ENCODE data around the gene MAPK1. TPM values are rescaled to one million over a fixed set of nuclear protein-coding genes. Genes with fewer than 3 reads are reported as not detected.
A peak's percentile ranks its signal among the peaks of the same experiment; 100 is the strongest.

Gene MAPK1
- total RNA-seq, 2 experiments from 2014 or later, result 141 to 144 TPM

GRCh38 chr22:21765909-21766529, 101.4 kb downstream of the MAPK1 start:
- Mint-ChIP-seq H3K27ac (peak overlapping the region; percentile 91), H3K4me1 (ENCODE audit: low read depth) (peaks cover 79% of the 10 kb centered on the region), H3K36me3 (ENCODE audit: low read depth) (peaks cover 85% of the 10 kb centered on the region), H3K9me3 (ENCODE audit: insufficient read depth) (no peaks in the 10 kb centered on the region), H3K4me3 (peak overlapping the region; percentile 46), H3K27me3 (ENCODE audit: low read depth) (no peaks in the 10 kb centered on the region)
- ATAC-seq (no peak), DNase-seq (no peak)
- ChIA-PET POLR2A (interaction anchor here (0.7 to 1.0 kb wide), 2 partner anchors 30 to 346 kb away, joined by 3 to 5 read pairs; no protein-coding TSS in a partner anchor), CTCF (interaction anchor here (1.0 to 2.0 kb wide), 2 partner anchors 9 to 14 kb away, joined by 3 to 6 read pairs; no protein-coding TSS in a partner anchor)

GRCh38 chr22:21764038-21764804, 103.2 kb downstream of the MAPK1 start:
- Mint-ChIP-seq H3K27me3 (ENCODE audit: low read depth) (no peaks in the 10 kb centered on the region), H3K27ac (peak overlapping the region; percentile 79), H3K36me3 (ENCODE audit: low read depth) (peaks cover 79% of the 10 kb centered on the region), H3K4me1 (ENCODE audit: low read depth) (peaks cover 85% of the 10 kb centered on the region), H3K4me3 (no peak overlapping the region), H3K9me3 (ENCODE audit: insufficient read depth) (no peaks in the 10 kb centered on the region)
- CTCF ChIA-PET, result interaction anchor here (2.0 kb wide), 1 partner anchor 11 kb away, joined by 6 read pairs; no protein-coding TSS in a partner anchor
- no peak for ATAC-seq
- no peak for DNase-seq
- POLR2A ChIA-PET, result no interaction called here

GRCh38 chr22:21762712-21763581, 104.5 kb downstream of the MAPK1 start:
- Mint-ChIP-seq H3K27ac (peak overlapping the region; percentile 79), H3K4me1 (ENCODE audit: low read depth) (peaks cover 74% of the 10 kb centered on the region), H3K9me3 (ENCODE audit: insufficient read depth) (no peaks in the 10 kb centered on the region), H3K36me3 (ENCODE audit: low read depth) (peaks cover 79% of the 10 kb centered on the region), H3K4me3 (no peak overlapping the region), H3K27me3 (ENCODE audit: low read depth) (no peaks in the 10 kb centered on the region)
- POLR2A ChIA-PET, result interaction anchor here (0.7 to 1.4 kb wide), 3 partner anchors 27 to 104 kb away, joined by 3 to 6 read pairs (median 4); partner anchors contain the start of genes MAPK1 and YPEL1
- CTCF ChIA-PET, result interaction anchor here (0.7 to 1.4 kb wide), 6 partner anchors 9 to 177 kb away, joined by 3 to 8 read pairs (median 4); no protein-coding TSS in a partner anchor
- DNase-seq (peak; percentile 47), ATAC-seq (peak; percentile 10)

GRCh38 chr22:21761994-21762680, 105.3 kb downstream of the MAPK1 start:
- CTCF ChIA-PET, result interaction anchor here (0.7 to 1.4 kb wide), 10 partner anchors 9 to 210 kb away, joined by 3 to 8 read pairs (median 3); partner anchors contain the start of gene PPM1F
- no peak overlapping the region for H3K4me3 Mint-ChIP-seq
- H3K27me3 Mint-ChIP-seq (ENCODE audit: low read depth), result no peaks in the 10 kb centered on the region
- no peaks in the 10 kb centered on the region for H3K9me3 Mint-ChIP-seq (ENCODE audit: insufficient read depth)
- peaks cover 75% of the 10 kb centered on the region for H3K36me3 Mint-ChIP-seq (ENCODE audit: low read depth)
- peaks cover 67% of the 10 kb centered on the region for H3K4me1 Mint-ChIP-seq (ENCODE audit: low read depth)
- POLR2A ChIA-PET, result interaction anchor here (0.7 to 1.4 kb wide), 3 partner anchors 27 to 105 kb away, joined by 3 to 6 read pairs (median 4); partner anchors contain the start of genes MAPK1 and YPEL1
- DNase-seq (no peak), ATAC-seq (no peak)
- peak overlapping the region; percentile 79 for H3K27ac Mint-ChIP-seq

- Mint-ChIP-seq H3K9me3 (ENCODE audit: insufficient read depth) (no peaks in the 10 kb centered on the region), H3K27ac (no peak overlapping the region), H3K27me3 (ENCODE audit: low read depth) (no peaks in the 10 kb centered on the region), H3K4me3 (no peak overlapping the region), H3K36me3 (ENCODE audit: low read depth) (peaks cover 71% of the 10 kb centered on the region), H3K4me1 (ENCODE audit: low read depth) (peaks cover 56% of the 10 kb centered on the region)
- ChIA-PET POLR2A (interaction anchor here (0.6 kb wide), 1 partner anchor 10 kb away, joined by 3 read pairs; no protein-coding TSS in a partner anchor), CTCF (interaction anchor here (1.0 to 1.4 kb wide), 6 partner anchors 10 to 211 kb away, joined by 3 to 5 read pairs (median 4); partner anchors contain the start of gene PPM1F)
- DNase-seq (no peak), ATAC-seq (no peak)
Measured at GRCh38 chr22:21761086-21761485, 106.4 kb downstream of the MAPK1 start.

GRCh38 chr22:21760640-21761039, 106.8 kb downstream of the MAPK1 start:
- H3K4me1 Mint-ChIP-seq (ENCODE audit: low read depth), result peaks cover 52% of the 10 kb centered on the region
- ATAC-seq, result no peak
- POLR2A ChIA-PET, result interaction anchor here (0.6 kb wide), 1 partner anchor 11 kb away, joined by 3 read pairs; no protein-coding TSS in a partner anchor
- peaks cover 67% of the 10 kb centered on the region for H3K36me3 Mint-ChIP-seq (ENCODE audit: low read depth)
- H3K27me3 Mint-ChIP-seq (ENCODE audit: low read depth), result no peaks in the 10 kb centered on the region
- no peak overlapping the region for H3K27ac Mint-ChIP-seq
- CTCF ChIA-PET, result interaction anchor here (1.0 to 1.4 kb wide), 3 partner anchors 10 to 178 kb away, joined by 3 to 5 read pairs (median 4); no protein-coding TSS in a partner anchor
- no peak overlapping the region for H3K4me3 Mint-ChIP-seq
- H3K9me3 Mint-ChIP-seq (ENCODE audit: insufficient read depth), result no peaks in the 10 kb centered on the region
- DNase-seq, result no peak

- Mint-ChIP-seq H3K36me3 (ENCODE audit: low read depth) (peaks cover 59% of the 10 kb centered on the region), H3K4me1 (ENCODE audit: low read depth) (peaks cover 44% of the 10 kb centered on the region), H3K9me3 (ENCODE audit: insufficient read depth) (no peaks in the 10 kb centered on the region), H3K27ac (no peak overlapping the region), H3K4me3 (no peak overlapping the region), H3K27me3 (ENCODE audit: low read depth) (no peaks in the 10 kb centered on the region)
- CTCF ChIA-PET, result no interaction called here
- ATAC-seq (no peak), DNase-seq (no peak)
- POLR2A ChIA-PET, result no interaction called here
Measured at GRCh38 chr22:21759646-21760376, 107.6 kb downstream of the MAPK1 start.

- CTCF ChIA-PET, result no interaction called here
- ATAC-seq, result no peak
- POLR2A ChIA-PET, result no interaction called here
- DNase-seq, result no peak
- H3K9me3 Mint-ChIP-seq (ENCODE audit: insufficient read depth), result no peaks in the 10 kb centered on the region
- H3K4me3 Mint-ChIP-seq, result no peak overlapping the region
- H3K27me3 Mint-ChIP-seq (ENCODE audit: low read depth), result no peaks in the 10 kb centered on the region
- H3K27ac Mint-ChIP-seq, result no peak overlapping the region
- peaks cover 57% of the 10 kb centered on the region for H3K36me3 Mint-ChIP-seq (ENCODE audit: low read depth)
- peaks cover 36% of the 10 kb centered on the region for H3K4me1 Mint-ChIP-seq (ENCODE audit: low read depth)
Measured at GRCh38 chr22:21759093-21759492, 108.4 kb downstream of the MAPK1 start.

GRCh38 chr22:21758091-21758864, 109.2 kb downstream of the MAPK1 start:
- no peak for ATAC-seq
- Mint-ChIP-seq H3K36me3 (ENCODE audit: low read depth) (peaks cover 54% of the 10 kb centered on the region), H3K4me3 (no peak overlapping the region), H3K27ac (no peak overlapping the region), H3K27me3 (ENCODE audit: low read depth) (no peaks in the 10 kb centered on the region), H3K4me1 (ENCODE audit: low read depth) (peaks cover 28% of the 10 kb centered on the region), H3K9me3 (ENCODE audit: insufficient read depth) (no peaks in the 10 kb centered on the region)
- ChIA-PET POLR2A (interaction anchor here (0.6 kb wide), 1 partner anchor 31 kb away, joined by 3 read pairs; no protein-coding TSS in a partner anchor), CTCF (interaction anchor here (0.9 kb wide), 1 partner anchor 92 kb away, joined by 3 read pairs; no protein-coding TSS in a partner anchor)
- no peak for DNase-seq

- H3K27me3 Mint-ChIP-seq (ENCODE audit: low read depth), result no peaks in the 10 kb centered on the region
- ChIA-PET POLR2A (no interaction called here), CTCF (no interaction called here)
- H3K27ac Mint-ChIP-seq, result peak overlapping the region; percentile 37
- DNase-seq (no peak), ATAC-seq (no peak)
- H3K36me3 Mint-ChIP-seq (ENCODE audit: low read depth), result peaks cover 36% of the 10 kb centered on the region
- no peaks in the 10 kb centered on the region for H3K9me3 Mint-ChIP-seq (ENCODE audit: insufficient read depth)
- no peak overlapping the region for H3K4me3 Mint-ChIP-seq
- H3K4me1 Mint-ChIP-seq (ENCODE audit: low read depth), result peaks cover 6% of the 10 kb centered on the region
Measured at GRCh38 chr22:21755851-21756284, 111.6 kb downstream of the MAPK1 start.

Measured in activated CD8-positive, alpha-beta T cell treated with anti-CD3 and anti-CD28 coated beads, Interleukin-2, amount 10 ng/mL, durations not matched to agents 7 days and 5 days (primary cell).